HG02759 (cell line): ENCODE data around the gene LPCAT3.

Source experiments
- ATAC-seq: cut with Tn5 transposase; IDR thresholded peaks from one replicate; pipeline ENCODE4 v1.9.1; 2021; ENCODE audit warnings: mild to moderate bottlenecking, moderate library complexity; ENCODE audit not compliant: unreplicated experiment

LPCAT3 gene

DNA sequence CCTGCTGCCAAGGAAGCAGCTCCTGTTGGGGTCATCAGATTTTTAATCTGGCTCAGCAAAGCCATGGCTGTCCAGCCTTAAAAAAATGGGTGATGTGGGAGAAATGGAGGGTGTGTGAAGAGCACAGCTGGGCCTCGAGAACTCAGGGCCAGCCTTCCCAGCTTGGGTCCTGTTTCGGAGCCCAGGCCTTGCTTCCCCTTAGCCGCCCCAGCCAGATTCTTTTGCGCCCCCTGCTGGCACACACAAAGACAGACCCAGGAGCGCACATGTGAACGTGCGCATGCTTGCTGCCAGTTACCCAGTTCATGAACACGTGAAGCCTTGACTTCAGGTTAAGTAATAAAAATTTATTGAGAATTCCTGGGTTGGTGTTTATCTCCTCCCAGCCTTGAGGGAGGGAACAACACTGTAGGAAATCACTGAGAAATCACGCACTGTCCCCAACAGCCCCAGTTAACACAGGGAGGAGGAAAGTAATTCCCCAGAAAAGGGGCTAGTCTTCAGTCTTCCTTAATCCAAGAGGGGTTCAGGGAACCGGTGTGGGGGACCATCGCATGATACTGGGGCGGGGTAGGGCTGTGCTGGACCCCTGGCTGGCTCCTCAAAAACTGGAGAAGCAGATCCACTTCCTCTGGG lies 53.1 kb downstream of the LPCAT3 start:
- ATAC-seq = peak; percentile 52

DNA sequence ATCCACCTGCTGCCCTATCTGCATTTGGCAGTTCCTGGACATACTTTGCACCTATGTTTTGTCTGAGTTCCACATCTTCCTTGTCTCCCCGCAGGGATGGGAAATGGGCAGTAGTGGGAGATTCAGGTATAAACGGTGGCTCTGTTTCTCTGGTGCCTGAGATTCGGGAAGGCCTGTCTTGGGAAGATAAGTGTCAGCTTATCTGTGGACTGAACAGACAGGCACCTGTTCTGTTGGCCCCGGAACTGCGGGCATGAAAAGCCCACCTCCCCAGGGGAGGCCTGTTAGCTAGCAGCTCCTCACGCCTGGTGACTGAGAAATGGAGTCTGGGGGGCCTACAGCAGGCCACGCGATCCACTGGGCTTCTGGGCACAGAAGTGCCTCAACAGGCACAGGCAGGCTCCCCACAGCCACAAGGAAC lies 53.7 kb downstream of the LPCAT3 start:
- ATAC-seq = no peak

DNA sequence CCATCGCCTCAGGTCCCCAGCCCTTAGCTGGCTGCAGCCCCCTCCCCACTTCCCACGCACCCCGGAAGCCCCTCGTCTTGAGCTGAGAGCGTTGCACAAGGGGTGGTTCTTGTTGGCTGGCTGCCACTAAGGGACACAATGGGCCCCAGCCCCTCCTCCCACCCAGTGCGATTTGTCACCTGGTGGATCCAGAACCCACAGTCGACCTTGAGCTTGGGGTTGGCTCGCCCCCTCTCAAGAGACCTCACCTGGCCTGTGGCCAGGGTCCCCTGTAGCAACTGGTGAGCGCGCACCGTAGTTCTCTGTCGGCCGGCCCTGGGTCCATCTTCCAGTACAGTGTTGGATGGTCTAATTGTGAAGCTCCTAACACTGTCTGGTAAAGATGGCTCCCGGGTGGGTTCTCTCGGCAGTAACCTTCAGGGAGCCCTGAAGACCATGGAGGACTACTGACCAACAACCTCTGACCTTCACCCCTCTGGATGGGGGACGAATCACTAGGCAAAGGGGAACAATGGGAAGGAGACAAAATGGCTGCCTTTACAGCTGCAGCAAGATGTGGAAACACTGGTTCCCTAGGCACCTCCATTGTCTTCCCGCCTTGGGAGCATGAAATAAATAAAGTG lies 54.4 kb downstream of the LPCAT3 start:
- no peak for ATAC-seq

DNA sequence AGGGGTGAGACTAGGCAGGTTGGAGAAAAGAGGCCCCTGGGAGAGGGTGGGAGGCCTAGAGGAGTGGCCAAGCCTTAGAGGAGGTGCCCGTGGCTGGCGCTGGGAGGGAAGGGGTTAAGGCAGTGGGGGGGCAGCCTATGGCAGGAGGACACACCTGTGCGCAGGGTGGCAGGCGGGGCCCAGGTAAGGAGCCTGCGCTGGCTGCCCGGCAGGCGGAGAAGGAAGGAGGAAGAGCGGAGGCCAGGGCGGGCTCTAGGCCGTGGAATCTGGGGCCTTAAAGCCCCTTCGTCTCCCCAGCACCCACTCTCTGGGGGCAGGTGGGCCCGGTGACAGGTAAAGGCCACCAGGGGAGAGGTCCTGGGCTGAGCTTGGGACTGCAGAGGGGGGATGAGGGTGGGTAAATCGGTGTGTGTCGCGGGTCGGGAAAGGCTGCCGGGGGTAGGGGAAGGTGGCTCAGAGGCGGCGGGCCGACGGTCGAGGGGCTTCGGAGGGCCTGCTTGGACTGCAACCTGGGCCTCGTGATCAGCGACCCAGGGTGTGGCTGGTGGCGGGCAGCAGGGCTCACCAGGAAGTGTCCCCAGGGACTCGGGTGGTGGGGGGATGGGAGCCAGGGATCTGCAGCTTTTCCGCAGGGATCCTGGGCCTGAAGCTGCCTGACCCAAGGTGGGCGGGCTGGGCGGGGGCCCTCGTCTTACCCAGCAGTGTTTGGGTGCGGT lies 55.1 kb downstream of the LPCAT3 start:
- no peak for ATAC-seq

DNA sequence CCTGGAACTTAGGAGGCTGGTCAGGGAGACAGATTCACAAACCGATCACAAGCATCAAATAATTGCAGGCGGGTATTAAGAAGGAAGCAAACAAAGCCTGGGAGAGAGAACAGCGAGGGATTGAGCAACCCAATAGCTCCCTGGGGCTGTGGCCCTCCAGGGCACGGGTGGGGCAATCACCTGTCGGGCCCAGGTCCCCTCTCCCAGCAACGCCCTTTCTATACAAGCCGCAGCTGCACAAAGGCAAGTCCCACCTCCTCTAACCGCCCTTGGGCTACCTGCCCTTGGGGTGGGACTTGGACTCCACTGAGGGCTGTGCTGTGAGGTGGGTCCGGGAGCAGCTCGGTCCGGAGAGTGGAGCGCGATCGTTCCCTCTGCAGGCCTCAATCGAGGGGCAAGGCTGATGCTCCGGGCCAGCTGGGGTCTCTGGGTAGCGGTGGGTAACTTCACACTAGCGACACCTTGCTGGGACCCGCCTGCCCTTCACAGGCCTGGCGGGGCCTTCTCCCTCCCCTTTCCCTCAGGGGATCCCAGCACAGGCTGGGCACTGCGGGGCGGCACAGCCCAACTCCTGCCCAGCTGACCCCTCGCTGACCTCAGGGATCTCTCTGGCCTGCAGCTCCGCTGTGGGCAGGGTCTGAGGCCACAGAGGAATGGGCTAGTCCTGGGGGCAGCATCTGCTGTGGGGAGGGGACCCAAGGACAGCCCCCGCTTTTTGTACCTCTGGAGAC lies 55.8 kb downstream of the LPCAT3 start:
- no peak for ATAC-seq

DNA sequence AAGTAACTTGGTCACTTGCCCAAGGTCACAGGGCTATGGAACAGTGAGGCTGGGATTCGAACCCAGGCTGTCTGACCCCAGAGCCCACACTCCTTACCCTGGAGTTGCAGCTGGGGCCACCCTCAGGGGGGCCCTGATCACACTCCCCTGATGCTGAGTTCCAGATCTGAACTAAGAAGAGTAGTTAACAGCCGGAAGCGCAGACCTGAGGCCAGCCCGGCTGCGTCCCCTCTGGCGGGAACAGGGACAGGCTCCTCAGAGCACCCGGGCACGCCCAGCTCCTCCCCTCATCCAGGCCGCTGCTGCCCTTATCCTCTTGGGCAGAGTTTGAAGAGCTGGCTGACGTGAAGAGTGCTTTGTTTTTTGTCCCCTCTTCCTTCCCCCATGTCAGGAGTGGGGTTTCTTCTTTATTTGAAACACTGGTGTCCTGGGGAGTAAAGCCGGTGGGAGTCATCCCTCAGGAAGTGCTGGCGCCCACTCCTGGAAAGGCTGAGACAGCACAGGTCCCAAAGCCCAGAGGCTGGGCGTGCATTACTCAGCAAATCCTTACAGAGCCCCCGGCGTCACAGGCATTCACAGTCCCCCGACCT lies 56.5 kb downstream of the LPCAT3 start:
- ATAC-seq = no peak

DNA sequence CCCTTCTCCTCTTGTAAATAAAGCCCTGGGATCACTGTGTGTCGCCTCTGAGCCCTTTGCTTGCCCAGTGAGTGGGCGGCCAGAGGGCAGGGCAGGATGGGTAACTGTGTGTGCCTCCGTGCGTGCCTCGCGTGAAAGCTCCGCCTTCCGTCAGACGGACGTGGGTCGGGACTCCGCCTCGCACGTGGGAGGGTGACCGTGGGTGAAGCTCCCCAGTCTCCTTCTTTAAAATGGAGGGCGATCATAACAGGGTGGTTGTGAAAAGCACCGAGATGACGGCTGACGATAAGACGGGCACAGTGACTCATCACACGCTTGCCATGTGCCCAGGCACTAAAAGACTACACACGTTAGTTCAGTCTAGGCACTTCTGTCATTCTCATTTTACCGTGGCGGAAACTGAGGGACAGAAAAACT lies 57.0 kb downstream of the LPCAT3 start:
- no peak for ATAC-seq

DNA sequence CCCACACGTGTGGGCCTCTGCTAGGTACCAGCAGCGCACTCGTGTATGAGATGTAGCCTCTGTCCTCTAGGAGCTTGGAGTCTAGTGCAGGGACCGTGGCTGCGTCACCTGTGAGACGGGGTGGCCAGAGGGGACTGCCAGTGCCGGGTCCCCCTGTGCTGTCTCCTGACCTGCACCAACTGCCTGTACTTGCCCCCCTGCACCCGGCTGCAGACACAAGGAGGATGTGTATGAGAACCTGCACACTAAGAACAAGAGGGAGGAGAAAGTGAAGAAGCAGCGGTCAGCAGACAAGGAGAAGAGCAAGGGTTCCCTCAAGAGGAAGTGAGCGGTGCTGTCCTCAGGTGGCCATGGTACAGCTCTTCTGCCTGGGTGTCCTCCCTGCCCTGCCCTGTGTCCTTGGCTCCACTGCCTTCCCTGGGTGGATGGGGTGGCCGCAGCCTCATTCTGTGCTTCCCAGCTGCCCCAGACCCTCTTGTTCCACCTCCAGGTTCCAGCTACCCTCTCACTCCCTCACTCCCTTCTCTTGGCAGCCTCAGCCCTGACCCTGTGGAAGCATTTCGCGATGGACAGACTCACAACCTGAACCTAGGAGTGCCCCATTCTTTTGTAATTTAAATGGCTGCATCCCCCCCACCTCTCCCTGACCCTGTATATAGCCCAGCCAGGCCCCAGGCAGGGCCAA lies 57.5 kb downstream of the LPCAT3 start:
- ATAC-seq = no peak

DNA sequence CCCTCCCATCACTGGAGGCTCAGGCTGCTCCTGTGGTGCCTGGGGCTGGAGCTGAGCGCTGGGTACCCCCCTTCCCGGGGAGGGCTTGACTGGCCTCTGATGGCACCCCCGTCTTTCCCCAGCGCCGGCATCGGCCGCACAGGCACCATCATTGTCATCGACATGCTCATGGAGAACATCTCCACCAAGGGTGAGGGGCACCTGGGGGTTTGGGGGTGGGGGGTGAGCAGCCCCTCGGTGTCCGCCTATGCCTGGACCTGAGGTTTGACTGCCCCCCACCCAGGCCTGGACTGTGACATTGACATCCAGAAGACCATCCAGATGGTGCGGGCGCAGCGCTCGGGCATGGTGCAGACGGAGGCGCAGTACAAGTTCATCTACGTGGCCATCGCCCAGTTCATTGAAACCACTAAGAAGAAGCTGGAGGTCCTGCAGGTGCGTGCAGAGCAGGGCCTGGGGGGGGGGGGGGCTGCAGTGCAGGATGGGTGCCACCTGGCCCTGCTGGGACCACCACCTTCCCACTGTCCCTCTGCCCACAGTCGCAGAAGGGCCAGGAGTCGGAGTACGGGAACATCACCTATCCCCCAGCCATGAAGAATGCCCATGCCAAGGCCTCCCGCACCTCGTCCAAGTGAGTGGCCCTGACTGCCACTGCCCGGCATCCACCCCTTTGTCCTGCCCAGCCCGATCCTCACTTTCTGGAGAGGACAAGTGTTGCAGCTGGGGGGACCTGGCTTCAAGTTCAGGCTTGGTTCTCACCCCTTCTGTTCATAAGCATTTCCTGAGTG lies 58.3 kb downstream of the LPCAT3 start:
- ATAC-seq = no peak

DNA sequence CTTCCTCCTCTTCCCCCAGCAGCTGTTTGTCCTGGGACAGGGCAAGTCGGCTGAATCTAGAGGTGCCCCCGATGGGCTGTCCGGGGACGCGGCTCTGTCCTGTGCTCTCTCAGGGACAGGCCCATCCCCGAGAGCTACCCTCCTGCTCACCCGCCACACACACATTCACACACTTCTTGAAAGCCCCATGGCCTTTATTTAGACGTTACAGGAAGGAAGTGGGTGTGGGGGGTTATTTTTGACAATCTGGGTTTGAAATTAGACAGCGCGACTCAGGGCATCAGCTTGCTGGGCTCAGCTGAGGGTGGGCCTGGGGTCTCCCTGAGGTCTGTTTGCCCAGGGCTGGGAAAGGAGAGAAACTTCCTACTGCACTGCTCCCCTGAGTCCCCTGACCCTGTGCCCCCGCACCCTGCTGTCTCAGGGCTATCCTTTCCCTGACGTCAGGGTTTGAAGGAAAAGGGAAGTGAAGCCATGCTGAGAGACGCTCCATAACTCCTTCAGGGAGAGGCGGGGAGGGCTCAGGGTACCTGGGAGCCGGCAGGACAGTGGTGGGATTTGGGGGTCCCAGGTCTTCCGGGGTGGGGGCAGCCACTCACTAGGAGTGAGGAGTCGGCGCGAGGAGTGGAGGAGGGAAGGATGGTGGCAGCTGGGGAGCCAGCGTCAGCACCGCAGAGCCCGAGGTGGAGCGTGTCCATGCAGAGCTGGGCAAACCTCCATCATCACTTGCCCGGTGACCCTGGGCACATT lies 59.0 kb downstream of the LPCAT3 start:
- ATAC-seq = peak; percentile 58

DNA sequence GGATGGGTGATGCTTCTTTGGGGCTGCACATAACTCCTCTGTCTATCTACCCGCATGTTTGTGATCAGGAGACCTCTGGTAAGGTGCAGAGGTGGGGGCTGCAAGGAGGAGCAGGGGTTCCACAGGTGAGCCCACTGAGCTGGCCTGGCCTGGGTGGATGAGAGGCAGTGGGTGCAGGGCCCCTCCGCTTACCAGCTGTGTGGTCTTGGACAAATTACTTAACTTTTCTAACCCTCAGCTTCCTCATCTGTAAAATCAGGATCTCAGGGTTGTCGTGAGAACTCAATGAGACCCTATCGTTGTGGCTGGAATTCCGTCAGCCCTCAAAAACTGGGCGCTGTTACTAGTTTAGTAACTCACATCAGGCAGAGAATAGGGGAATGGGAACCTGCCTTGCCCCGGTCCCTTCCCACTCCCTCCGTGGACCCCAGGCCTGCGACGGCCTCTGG lies 59.6 kb downstream of the LPCAT3 start:
- no peak for ATAC-seq

DNA sequence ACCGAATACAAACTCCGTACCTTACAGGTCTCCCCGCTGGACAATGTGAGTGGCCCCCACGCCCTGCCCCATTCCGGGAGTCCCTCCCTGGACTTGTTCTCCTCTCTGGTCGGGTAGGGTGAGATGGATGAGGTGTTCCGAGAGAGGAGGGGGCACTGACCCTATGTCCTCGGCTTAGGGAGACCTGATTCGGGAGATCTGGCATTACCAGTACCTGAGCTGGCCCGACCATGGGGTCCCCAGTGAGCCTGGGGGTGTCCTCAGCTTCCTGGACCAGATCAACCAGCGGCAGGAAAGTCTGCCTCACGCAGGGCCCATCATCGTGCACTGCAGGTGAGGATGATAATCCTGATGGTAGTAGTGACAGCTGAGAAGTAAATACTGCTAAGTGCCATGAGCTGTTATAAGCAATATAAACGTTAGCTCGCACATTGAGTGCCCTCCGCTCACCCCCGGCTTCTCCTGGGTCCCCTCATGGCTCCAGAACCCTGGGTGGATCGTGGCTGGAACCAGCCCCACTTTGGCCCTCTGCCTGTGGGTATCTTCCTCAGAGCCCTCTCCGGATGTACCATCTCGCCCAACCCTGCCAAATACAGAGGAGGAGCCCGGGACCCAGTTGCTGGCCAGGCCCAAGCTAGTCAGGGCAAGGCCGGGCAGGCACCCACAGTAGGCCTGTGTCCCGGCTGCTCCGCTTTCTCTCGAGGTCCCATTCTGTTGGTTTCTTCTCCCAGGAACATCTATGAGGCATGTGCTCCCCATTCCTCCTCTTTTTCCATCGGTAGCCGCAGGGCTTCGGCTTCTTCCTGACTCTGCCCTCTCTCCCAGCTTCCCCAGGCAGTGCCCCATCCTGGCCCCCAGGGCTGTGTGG lies 60.3 kb downstream of the LPCAT3 start:
- no peak for ATAC-seq

DNA sequence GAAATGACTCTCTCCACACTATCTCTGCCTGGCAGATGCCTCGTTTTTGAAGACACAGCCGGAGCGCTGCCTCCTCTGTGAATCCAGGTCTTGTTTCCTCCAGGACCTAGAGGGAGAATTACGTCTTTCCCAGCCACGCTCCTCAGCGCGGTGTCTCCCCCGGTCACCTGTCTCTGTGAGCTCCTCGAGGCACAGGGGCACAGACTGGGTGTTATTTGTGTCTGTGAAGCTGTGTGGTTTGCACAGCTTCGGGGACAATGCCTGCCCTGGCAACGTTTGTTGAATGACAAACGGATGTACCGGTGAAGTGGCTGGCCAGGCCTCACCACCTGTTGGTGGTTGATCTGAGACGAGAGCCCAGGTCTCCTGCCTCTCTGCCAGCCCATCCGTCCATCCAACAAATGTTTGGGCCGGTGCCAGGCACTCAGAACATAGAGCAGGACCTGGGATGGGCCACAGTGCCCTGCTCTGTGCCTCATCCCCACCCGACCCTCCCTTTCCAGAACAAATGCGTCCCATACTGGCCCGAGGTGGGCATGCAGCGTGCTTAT lies 61.0 kb downstream of the LPCAT3 start:
- no peak for ATAC-seq

DNA sequence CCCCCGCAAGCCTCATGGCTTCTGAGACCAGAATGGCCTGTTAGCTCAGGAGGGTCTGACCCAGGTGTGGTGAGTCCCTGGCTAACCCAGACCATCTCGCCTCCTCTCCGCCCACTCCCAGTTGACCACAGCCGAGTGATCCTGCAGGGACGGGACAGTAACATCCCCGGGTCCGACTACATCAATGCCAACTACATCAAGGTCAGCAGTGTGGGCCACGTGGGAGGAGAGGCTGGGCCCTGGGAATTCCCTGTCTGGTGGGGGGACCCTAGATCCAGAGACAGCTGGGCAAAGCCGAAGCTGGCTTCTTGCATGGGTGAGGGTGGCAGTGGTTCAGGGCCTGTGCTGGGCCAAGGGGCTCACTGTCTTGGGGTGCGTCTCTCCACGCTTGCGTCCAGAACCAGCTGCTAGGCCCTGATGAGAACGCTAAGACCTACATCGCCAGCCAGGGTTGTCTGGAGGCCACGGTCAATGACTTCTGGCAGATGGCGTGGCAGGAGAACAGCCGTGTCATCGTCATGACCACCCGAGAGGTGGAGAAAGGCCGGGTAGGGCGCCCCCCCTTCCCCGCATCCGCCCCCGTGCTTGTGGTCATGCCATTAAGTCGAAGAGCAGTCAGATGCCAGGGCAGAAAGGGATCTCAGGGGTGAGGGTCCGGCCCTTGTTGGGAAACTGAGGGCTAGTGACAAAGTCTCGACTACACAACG lies 62.1 kb downstream of the LPCAT3 start:
- ATAC-seq = no peak

DNA sequence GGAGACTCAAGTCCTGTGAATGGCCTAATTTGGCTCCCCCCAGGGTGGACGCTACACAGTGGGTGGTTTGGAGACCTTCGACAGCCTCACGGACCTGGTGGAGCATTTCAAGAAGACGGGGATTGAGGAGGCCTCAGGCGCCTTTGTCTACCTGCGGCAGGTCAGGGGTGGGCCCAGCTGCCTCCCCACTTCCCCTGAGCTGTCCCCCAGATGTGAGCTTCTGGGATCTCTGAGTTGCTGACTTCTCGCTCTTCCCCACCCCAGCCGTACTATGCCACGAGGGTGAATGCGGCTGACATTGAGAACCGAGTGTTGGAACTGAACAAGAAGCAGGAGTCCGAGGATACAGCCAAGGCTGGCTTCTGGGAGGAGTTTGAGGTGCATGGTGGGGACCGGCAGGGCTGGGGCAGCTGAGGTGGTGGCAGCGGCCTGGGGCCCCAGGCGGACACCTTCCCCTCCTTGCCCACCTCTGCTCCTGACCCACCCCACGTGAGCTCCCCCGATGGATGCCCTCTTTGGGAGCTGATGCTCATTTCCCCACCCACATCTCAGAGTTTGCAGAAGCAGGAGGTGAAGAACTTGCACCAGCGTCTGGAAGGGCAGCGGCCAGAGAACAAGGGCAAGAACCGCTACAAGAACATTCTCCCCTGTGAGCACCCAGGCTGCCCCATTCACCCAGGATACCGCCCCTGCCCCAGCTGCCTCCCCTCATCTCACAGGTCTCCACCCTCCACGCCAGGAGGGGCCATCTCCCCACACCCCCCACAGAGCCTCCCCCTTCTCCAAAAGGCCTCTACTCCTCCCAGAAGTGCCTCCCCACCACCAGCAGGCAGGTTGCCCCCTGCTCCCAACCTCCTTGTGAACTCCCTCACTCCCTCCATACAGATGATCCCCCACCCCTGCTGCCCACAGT lies 62.9 kb downstream of the LPCAT3 start:
- ATAC-seq = no peak
